Right ventricle myocardium superior (tissue), 1 donor: ENCODE data around the gene CHRNE. TPM values are rescaled to one million over a fixed set of nuclear protein-coding genes. Genes with fewer than 3 reads are reported as not detected.

Source experiments
- total RNA-seq: library from RNA; stranded (reverse); fragmentation: NEBNext Ultra II Directional; extraction: Animal tissue kit (Norgen Biotek cat#: 25700); gene quantifications from one replicate; pipeline ENCODE4 v1.2.1, GENCODE V29; 2021
- donor health status: DM: no; HTN: yes; CAD: no; lungs with severe emphysema.

The CHRNE gene
- total RNA-seq, 1 donor from 2014 or later: 0.30 TPM

Other genes starting within 250 kb of the CHRNE start
- gene PELP1, start 199.0 kb downstream of the CHRNE start, total RNA-seq: 39.3 TPM
- 23.4 TPM for gene ARRB2, start 192.5 kb downstream of the CHRNE start, total RNA-seq
- gene MED11, start 171.7 kb downstream of the CHRNE start, total RNA-seq: 18.0 TPM
- gene ZMYND15, start 163.3 kb downstream of the CHRNE start, total RNA-seq: not detected
- 2.7 TPM for gene CXCL16, start 163.2 kb downstream of the CHRNE start, total RNA-seq
- not detected for gene TM4SF5, start 131.2 kb downstream of the CHRNE start, total RNA-seq
- 0.62 TPM for gene VMO1, start 116.7 kb downstream of the CHRNE start, total RNA-seq
- not detected for gene GLTPD2, start 114.1 kb downstream of the CHRNE start, total RNA-seq
- gene PSMB6, start 106.9 kb downstream of the CHRNE start, total RNA-seq: 214 TPM
- gene PLD2, start 95.9 kb downstream of the CHRNE start, total RNA-seq: 13.6 TPM
- gene MINK1, start 69.8 kb downstream of the CHRNE start, total RNA-seq: 47.6 TPM
- gene C17orf107, start 3.6 kb downstream of the CHRNE start, total RNA-seq: 0.51 TPM
- not detected for gene GP1BA, start 29.2 kb upstream of the CHRNE start, total RNA-seq
- gene SLC25A11, start 36.9 kb upstream of the CHRNE start, total RNA-seq: 208 TPM
- 85.8 TPM for gene RNF167, start 37.2 kb upstream of the CHRNE start, total RNA-seq
- gene PFN1, start 45.4 kb upstream of the CHRNE start, total RNA-seq: 179 TPM
- 534 TPM for gene ENO3, start 48.0 kb upstream of the CHRNE start, total RNA-seq
- 158 TPM for gene SPAG7, start 64.7 kb upstream of the CHRNE start, total RNA-seq
- 29.4 TPM for gene CAMTA2, start 84.6 kb upstream of the CHRNE start, total RNA-seq
- gene INCA1, start 94.4 kb upstream of the CHRNE start, total RNA-seq: 2.8 TPM
- 720 TPM for gene KIF1C, start 94.9 kb upstream of the CHRNE start, total RNA-seq
- gene SLC52A1, start 132.3 kb upstream of the CHRNE start, total RNA-seq: not detected
- 9.3 TPM for gene ZFP3, start 175.4 kb upstream of the CHRNE start, total RNA-seq
- gene ZNF232, start 208.8 kb upstream of the CHRNE start, total RNA-seq: 3.3 TPM
- gene USP6, start 212.9 kb upstream of the CHRNE start, total RNA-seq: not detected